ENCODE measurements around the gene RSPO1. TPM values are rescaled to one million over a fixed set of nuclear protein-coding genes. Genes with fewer than 3 reads are reported as not detected.

The RSPO1 gene
- polyA plus RNA-seq, 1 donor (not counting 4 experiments of a cell fraction or from before 2014, with no cell fraction given), result not detected

- TF ChIP-seq, protein P1, sequence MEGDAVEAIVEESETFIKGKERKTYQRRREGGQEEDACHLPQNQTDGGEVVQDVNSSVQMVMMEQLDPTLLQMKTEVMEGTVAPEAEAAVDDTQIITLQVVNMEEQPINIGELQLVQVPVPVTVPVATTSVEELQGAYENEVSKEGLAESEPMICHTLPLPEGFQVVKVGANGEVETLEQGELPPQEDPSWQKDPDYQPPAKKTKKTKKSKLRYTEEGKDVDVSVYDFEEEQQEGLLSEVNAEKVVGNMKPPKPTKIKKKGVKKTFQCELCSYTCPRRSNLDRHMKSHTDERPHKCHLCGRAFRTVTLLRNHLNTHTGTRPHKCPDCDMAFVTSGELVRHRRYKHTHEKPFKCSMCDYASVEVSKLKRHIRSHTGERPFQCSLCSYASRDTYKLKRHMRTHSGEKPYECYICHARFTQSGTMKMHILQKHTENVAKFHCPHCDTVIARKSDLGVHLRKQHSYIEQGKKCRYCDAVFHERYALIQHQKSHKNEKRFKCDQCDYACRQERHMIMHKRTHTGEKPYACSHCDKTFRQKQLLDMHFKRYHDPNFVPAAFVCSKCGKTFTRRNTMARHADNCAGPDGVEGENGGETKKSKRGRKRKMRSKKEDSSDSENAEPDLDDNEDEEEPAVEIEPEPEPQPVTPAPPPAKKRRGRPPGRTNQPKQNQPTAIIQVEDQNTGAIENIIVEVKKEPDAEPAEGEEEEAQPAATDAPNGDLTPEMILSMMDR (optimal IDR thresholded peaks at IDR 0.05 in 1 of 3, IDR thresholded peaks at IDR 0.05 in 1 of 3, conservative IDR thresholded peaks at IDR 0.05 in 1 of 3; ENCODE audit: extremely low read depth in 1 of 3, insufficient read depth in 2 of 3, low read length in 3 of 3), result no peak
- no peak for TF ChIP-seq EZH2 (IDR thresholded peaks at IDR 0.05; ENCODE audit: low read length)
- no peak overlapping the region for H3K27ac ChIP-seq (ENCODE audit: control insufficient read depth, insufficient read depth, low read length)
- H3K9me1 ChIP-seq (ENCODE audit: control insufficient read depth, extremely low read depth, insufficient read depth, low read length), result no peaks in the 10 kb centered on the region
- no peaks in the 10 kb centered on the region for H3K36me3 ChIP-seq (ENCODE audit: control insufficient read depth in 2 of 2, extremely low read depth in 1 of 2, insufficient read depth in 2 of 2, low read length in 2 of 2)
- H3K4me2 ChIP-seq (ENCODE audit: control insufficient read depth, extremely low read depth, insufficient read depth, low read depth, low read length), result no peak overlapping the region
- no peak overlapping the region for H3K9ac ChIP-seq (ENCODE audit: control insufficient read depth, extremely low read depth, insufficient read depth, low read length)
- no peaks in the 10 kb centered on the region for H3K79me2 ChIP-seq (ENCODE audit: control insufficient read depth, insufficient read depth, low read length)
- H3K9me3 ChIP-seq (ENCODE audit: control insufficient read depth, low read depth, low read length), result no peaks in the 10 kb centered on the region
- dilution Hi-C loops (cut with MboI; ENCODE audit: extremely low pct_ligation_motif_present, low sequenced_read_pairs), result no loop called here
- no peak overlapping the region for H2AFZ ChIP-seq (ENCODE audit: control insufficient read depth, low read length)
- H3K27me3 ChIP-seq (ENCODE audit: control insufficient read depth, extremely low read depth, insufficient read depth, low read length), result peaks cover 20% of the 10 kb centered on the region
- DNase-seq (ENCODE audit: low read depth, low spot score) (no peak), FAIRE-seq (no peak)
- no peak overlapping the region for H3K4me3 ChIP-seq (ENCODE audit: control insufficient read depth in 2 of 3, extremely low read depth in 1 of 3, insufficient read depth in 2 of 3, low read depth in 1 of 3, low read length in 3 of 3)
- no peaks in the 10 kb centered on the region for H4K20me1 ChIP-seq (ENCODE audit: control insufficient read depth, extremely low read depth, insufficient read depth, low read length)
- H3K4me1 ChIP-seq (ENCODE audit: control insufficient read depth, extremely low read depth, insufficient read depth, low read length), result peaks cover 8% of the 10 kb centered on the region
Measured at GRCh38 chr1:37666241-37666867, 31.7 kb upstream of the RSPO1 start.

DNA sequence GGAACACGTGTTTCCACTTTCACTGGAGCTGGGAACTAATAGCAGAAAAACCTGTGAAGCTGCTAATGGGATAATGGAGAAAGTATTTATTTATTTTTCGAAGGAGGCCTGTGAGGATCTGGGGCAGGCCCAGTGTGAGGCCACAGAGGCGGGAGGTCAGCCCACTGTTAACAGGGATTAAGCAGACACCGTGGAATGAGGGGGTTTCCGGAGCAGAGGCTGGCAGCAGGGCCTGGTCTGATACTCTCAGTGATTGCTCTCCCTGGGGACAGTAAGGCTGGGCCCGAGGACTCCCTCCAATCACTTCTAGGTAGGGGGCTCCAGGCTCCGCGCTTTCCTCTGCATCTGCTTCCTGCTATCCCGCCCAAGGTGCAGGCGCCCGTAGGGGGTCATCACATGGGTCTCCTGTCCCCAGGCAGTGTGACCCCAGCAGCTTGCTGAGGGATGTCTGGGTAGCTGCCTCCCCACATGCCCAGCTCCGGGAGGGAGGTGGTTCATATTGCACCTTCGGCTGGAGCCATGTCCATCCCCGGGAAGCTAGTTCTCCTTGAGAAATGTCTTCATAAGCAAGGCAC lies 28.8 kb upstream of the RSPO1 start:
- Histone ChIP-seq H3K4me3 (ENCODE audit: control insufficient read depth in 2 of 3, extremely low read depth in 1 of 3, insufficient read depth in 2 of 3, low read depth in 1 of 3, low read length in 3 of 3) (no peak overlapping the region), H4K20me1 (ENCODE audit: control insufficient read depth, extremely low read depth, insufficient read depth, low read length) (no peaks in the 10 kb centered on the region), H3K36me3 (ENCODE audit: control insufficient read depth in 2 of 2, extremely low read depth in 1 of 2, insufficient read depth in 2 of 2, low read length in 2 of 2) (no peaks in the 10 kb centered on the region), H3K4me2 (ENCODE audit: control insufficient read depth, extremely low read depth, insufficient read depth, low read depth, low read length) (no peak overlapping the region), H3K9ac (ENCODE audit: control insufficient read depth, extremely low read depth, insufficient read depth, low read length) (no peak overlapping the region), H3K4me1 (ENCODE audit: control insufficient read depth, extremely low read depth, insufficient read depth, low read length) (peaks cover 8% of the 10 kb centered on the region), H3K9me1 (ENCODE audit: control insufficient read depth, extremely low read depth, insufficient read depth, low read length) (no peaks in the 10 kb centered on the region), H3K27ac (ENCODE audit: control insufficient read depth, insufficient read depth, low read length) (no peak overlapping the region), H3K9me3 (ENCODE audit: control insufficient read depth, low read depth, low read length) (no peaks in the 10 kb centered on the region), H3K27me3 (ENCODE audit: control insufficient read depth, extremely low read depth, insufficient read depth, low read length) (peaks cover 13% of the 10 kb centered on the region), H3K79me2 (ENCODE audit: control insufficient read depth, insufficient read depth, low read length) (no peaks in the 10 kb centered on the region), H2AFZ (ENCODE audit: control insufficient read depth, low read length) (no peak overlapping the region)
- TF ChIP-seq, protein P1 (optimal IDR thresholded peaks at IDR 0.05 in 1 of 3, IDR thresholded peaks at IDR 0.05 in 1 of 3, conservative IDR thresholded peaks at IDR 0.05 in 1 of 3; ENCODE audit: extremely low read depth in 1 of 3, insufficient read depth in 2 of 3, low read length in 3 of 3), result no peak
- TF ChIP-seq EZH2 (IDR thresholded peaks at IDR 0.05; ENCODE audit: low read length), result no peak
- dilution Hi-C loops (cut with MboI; ENCODE audit: extremely low pct_ligation_motif_present, low sequenced_read_pairs), result no loop called here
- no peak for DNase-seq (ENCODE audit: low read depth, low spot score)
- no peak for FAIRE-seq

Data from keratinocyte (primary cell).